ENCODE results near the gene SLC49A4.
"Not testable (repeated sequence)": the region's sequence is repeated elsewhere in the genome, so short reads cannot be mapped to it uniquely, and the experiment has no call there.

The SLC49A4 gene

DNA sequence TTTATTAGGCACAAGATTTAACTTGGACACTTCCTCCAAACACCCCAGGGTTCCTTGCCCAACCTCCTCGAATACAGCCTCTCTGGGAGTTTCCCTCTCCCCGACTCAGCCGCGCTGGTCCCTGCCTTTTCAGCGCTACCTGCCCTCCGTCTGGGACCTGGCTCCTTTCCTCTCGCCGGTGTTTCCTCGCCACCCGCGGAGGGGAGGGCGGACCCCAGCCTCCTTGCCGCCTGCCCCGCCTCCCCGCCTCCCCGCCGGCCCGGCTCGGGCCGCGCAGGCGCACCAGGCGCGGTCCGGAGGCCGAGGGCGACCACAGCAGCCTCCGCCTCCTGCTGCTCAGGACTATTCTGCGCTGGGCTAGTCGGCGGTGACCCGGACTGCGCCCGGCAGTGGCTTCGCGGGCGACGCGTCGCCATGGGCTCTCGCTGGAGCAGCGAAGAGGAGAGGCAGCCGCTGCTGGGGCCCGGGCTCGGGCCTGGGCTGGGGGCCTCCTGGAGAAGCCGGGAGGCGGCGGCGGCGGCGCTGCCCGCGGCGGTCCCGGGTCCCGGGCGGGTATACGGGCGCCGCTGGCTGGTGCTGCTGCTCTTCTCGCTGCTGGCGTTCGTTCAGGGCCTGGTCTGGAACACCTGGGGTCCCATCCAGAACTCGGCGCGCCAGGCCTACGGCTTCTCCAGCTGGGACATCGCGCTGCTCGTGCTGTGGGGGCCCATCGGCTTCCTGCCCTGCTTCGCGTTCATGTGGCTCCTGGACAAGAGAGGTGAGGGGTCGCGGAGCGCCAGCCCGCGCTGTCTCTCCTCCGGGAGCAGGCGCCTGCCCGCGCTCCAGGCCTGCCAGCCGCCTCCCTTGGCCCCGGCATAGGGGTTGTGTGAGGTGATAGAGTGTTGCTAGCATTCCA is at the start of gene SLC49A4:
TSS of gene SLC49A4 (plus strand) at position 291 of the 895 bp plus-strand sequence. CDS start at position 415, 124 bp downstream.
- peak; percentile 58 for DNase-seq

DNA sequence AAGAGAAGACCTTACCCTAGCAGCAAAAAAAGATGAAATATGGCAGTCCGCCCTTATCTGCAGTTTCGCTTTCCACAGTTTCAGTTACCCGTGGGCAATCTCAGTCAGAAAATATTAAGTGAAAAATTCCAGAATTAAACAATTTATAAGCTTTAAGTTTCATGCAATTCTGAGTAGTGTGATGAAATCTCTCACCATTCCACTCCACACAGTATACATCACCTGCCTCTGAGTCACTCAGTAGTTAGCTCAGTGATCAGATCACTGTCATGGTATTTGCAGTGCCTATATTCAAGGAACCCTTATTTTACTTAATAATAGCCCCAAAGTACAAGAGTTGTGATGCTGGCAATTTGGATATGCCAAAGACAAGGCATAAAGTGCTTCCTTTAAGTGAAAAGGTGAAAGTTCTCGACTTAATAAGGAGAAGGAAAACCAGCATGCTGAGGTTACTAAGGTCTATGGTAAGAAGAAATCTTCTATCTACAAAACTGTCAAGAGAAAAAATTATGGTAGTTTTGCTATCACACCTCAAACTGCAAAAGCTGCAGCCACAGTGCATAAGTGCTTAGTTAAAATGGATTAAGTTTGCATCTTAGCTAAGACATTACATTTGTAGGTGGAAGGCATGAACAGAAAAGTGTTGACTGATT is 49.4 kb upstream of the SLC49A4 start:
- DNase-seq, result no peak

- not testable (repeated sequence) for DNase-seq
Observed at GRCh38 chr3:122747295-122747694, 47.6 kb upstream of the SLC49A4 start.

DNA sequence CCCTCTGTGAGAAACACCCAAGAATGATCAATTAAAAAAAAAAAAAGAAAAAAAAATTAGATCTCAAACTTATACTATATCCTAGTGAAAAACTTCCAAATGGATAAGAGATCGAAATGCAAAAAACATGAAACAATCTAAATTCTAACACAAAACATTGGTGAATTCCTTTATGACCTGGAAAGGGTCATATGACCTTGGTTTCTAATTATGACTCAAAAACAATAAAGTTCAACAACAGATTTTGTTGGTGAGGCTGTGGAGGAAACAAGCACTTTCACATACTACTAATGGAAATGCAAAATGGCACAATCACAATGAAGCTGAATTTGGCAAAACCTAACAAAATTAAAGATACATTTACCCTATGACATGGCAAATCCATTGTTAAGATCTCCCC is 46.5 kb upstream of the SLC49A4 start:
- no peak for DNase-seq

DNA sequence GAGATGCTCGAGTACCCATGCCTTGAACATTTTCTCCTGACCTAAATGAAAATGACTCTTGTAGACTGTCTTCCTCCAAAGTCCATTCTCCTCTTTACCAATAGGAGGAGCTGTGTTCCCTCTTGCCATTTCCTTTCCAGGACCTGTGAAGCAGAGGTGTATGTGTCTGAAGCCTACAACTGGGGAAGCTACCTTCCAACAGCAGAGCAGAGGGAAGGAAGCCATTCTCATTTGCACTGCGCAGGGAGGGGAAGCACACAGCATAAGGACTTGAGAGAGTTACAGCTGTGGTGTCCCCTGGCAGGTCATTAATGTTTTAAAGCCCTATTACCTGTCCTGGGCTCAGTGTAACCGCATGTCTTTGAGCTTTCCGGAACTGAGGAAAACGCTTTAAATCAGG is 39.9 kb upstream of the SLC49A4 start:
- no peak for DNase-seq

- no peak for DNase-seq
Observed at GRCh38 chr3:122755491-122755890, 39.4 kb upstream of the SLC49A4 start.

- DNase-seq, result no peak
Observed at GRCh38 chr3:122758877-122759560, 35.9 kb upstream of the SLC49A4 start.

- no peak for DNase-seq
Observed at GRCh38 chr3:122760453-122761271, 34.2 kb upstream of the SLC49A4 start.

GRCh38 chr3:122766430-122766829 is 28.4 kb upstream of the SLC49A4 start:
- DNase-seq, result no peak

DNA sequence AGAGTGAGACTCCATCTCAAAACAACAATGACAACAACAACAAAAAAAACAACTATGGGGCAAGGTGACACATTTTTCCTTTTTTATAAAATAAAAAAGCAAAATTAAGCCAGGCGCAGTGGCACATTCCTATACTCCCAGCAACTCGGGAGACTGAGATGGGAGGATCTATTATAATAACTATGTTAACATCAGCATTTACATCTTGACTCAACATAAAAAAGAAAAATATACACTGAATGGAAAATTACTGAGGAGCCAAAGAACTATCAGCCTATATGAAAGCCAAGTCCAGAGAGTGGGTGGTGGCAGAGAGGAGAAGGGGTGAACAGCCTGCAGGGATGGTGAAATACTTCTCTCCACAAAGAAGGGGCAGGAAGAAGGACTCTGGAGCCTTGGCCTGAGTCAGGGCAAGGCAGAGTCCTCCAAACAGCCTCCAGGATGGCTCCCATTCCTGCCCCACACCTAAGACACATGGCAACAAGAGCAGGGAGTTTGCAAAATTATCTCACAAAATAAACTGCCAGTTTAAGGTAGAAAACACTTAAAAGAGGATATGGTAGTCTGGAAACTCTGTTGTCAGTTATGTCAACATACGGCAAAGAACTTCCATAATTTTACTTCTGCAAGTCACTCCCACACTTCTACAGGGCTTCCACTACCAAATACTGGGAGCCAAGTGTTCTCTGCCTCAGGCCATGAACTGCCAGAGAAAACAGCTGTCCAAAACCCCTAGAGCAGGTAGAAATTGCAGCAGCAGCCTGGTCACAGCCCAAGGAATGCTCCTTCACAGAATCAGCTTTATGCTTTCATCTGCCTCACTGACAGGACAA is 27.1 kb upstream of the SLC49A4 start:
- no peak for DNase-seq

GRCh38 chr3:122770521-122771202 is 24.2 kb upstream of the SLC49A4 start:
- DNase-seq, result no peak

DNA sequence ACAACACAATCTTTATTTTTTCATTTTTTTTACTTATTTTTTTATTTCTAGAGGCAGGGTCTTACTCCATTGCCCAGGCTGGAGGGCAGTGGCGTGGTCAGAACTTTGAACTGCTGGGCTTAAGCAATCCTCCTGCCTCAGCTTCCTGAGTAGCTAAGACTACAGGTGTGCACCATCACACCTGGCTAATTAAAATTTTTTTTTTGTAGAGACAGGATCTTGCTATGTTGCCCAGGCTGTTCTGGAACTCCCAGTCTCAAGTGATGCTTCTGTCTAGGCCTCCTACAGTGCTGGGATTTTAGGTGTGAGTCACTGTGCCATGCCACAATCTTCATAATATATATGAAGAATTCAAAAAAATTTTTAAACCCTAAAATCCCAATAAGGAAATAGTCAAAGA is 22.0 kb upstream of the SLC49A4 start:
- no peak for DNase-seq

DNA sequence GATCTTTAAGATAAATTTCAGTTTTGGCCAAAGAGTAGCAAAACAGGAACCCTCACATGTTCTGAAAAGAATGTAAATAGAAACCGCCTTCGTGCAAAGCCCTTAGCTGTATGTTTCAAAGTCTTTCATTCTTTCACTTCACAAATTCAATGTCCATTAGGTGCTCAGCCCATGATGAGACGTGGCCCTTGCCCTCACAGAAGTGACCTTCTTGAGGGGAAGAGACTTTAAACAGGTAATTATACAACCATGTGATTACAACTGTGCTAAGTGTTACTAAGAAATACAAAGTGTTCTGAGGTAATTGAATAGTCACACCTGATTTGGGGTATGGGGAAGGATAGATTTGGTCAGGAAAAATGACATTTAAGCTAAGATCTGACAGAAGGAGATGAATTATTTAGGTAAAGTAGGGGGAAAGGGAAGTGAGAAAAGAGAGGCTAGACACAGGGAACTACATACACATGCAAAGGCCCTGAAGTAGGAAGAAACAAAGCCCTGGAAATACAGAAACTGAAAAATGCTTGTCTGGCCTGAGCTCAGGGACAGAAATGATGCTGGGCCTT is 20.8 kb upstream of the SLC49A4 start:
- DNase-seq, result no peak

GRCh38 chr3:122774564-122774963 is 20.3 kb upstream of the SLC49A4 start:
- DNase-seq, result no peak

GRCh38 chr3:122776675-122777468 is 18.0 kb upstream of the SLC49A4 start:
- DNase-seq, result no peak

GRCh38 chr3:122777563-122777962 is 17.3 kb upstream of the SLC49A4 start:
- DNase-seq, result no peak

GRCh38 chr3:122782804-122783203 is 12.1 kb upstream of the SLC49A4 start:
- DNase-seq, result no peak

- DNase-seq, result no peak
Observed at GRCh38 chr3:122784436-122784835, 10.4 kb upstream of the SLC49A4 start.

GRCh38 chr3:122785231-122785630 is 9.6 kb upstream of the SLC49A4 start:
- no peak for DNase-seq

DNA sequence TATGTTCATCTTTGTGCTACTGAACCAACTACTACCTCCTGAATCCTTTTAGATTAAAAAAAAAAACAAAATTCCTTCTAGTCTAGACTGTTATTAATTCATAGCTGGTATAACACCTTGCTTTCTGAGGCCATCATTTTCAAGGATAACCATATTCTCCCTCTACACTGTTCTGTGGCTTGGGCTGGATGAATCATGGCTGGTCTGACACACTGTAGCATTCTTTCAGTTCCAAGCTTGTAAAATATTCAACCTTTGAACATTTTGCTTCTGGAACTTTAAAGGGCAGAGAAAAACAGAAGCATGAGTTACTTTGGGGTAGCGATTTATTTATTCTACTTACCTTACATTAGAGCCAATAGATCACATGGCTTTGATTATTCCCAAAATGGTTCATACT is 8.8 kb upstream of the SLC49A4 start:
- no peak for DNase-seq

Data from stimulated activated CD4-positive, alpha-beta T cell treated with anti-CD3 and anti-CD28 coated beads, Interleukin-12 subunit alpha, Interleukin-12 subunit beta, amount 100 ng/mL, for 4 hours (primary cell).